Panc1 (cell line): ENCODE data around the gene PELI3.

Experiments
- POLR2AphosphoS5 ChIP-seq: IDR thresholded peaks from 2 replicates; pipeline ENCODE4 v1.6.1; 2012; ENCODE audit warnings: mild to moderate bottlenecking, low read depth, low read length, moderate library complexity
- SIN3A ChIP-seq: IDR thresholded peaks from 2 replicates; pipeline ENCODE4 v1.6.1; 2012; ENCODE audit warnings: low read depth, mild to moderate bottlenecking, low read length, moderate library complexity, borderline replicate concordance; ENCODE audit not compliant: insufficient read depth
- TF ChIP-seq, protein P1 (sequence below): fragments of 450-650 bp; IDR thresholded peaks from 2 replicates; pipeline ENCODE4 v1.5.1; 2017; ENCODE audit warnings: mild to moderate bottlenecking
- TF ChIP-seq, protein P2 (sequence below), 2 experiments: IDR thresholded peaks; 2 replicates each; pipeline ENCODE4 v1.6.1; 2011 to 2012; ENCODE audit warnings: low read depth in 2 of 2, control low read depth in 1 of 2, low read length in 1 of 2, mild to moderate bottlenecking in 1 of 2, moderate library complexity in 1 of 2; ENCODE audit not compliant: insufficient read depth in 1 of 2

GRCh38 chr11:66476841-66477251 lies 10.1 kb downstream of the PELI3 start:
- TF ChIP-seq, protein P1, sequence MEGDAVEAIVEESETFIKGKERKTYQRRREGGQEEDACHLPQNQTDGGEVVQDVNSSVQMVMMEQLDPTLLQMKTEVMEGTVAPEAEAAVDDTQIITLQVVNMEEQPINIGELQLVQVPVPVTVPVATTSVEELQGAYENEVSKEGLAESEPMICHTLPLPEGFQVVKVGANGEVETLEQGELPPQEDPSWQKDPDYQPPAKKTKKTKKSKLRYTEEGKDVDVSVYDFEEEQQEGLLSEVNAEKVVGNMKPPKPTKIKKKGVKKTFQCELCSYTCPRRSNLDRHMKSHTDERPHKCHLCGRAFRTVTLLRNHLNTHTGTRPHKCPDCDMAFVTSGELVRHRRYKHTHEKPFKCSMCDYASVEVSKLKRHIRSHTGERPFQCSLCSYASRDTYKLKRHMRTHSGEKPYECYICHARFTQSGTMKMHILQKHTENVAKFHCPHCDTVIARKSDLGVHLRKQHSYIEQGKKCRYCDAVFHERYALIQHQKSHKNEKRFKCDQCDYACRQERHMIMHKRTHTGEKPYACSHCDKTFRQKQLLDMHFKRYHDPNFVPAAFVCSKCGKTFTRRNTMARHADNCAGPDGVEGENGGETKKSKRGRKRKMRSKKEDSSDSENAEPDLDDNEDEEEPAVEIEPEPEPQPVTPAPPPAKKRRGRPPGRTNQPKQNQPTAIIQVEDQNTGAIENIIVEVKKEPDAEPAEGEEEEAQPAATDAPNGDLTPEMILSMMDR: no peak
- TF ChIP-seq, protein P2, sequence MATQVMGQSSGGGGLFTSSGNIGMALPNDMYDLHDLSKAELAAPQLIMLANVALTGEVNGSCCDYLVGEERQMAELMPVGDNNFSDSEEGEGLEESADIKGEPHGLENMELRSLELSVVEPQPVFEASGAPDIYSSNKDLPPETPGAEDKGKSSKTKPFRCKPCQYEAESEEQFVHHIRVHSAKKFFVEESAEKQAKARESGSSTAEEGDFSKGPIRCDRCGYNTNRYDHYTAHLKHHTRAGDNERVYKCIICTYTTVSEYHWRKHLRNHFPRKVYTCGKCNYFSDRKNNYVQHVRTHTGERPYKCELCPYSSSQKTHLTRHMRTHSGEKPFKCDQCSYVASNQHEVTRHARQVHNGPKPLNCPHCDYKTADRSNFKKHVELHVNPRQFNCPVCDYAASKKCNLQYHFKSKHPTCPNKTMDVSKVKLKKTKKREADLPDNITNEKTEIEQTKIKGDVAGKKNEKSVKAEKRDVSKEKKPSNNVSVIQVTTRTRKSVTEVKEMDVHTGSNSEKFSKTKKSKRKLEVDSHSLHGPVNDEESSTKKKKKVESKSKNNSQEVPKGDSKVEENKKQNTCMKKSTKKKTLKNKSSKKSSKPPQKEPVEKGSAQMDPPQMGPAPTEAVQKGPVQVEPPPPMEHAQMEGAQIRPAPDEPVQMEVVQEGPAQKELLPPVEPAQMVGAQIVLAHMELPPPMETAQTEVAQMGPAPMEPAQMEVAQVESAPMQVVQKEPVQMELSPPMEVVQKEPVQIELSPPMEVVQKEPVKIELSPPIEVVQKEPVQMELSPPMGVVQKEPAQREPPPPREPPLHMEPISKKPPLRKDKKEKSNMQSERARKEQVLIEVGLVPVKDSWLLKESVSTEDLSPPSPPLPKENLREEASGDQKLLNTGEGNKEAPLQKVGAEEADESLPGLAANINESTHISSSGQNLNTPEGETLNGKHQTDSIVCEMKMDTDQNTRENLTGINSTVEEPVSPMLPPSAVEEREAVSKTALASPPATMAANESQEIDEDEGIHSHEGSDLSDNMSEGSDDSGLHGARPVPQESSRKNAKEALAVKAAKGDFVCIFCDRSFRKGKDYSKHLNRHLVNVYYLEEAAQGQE (IDR thresholded peaks at IDR 0.05; ENCODE audit: insufficient read depth in 1 of 2, low read depth in 2 of 2, low read length in 1 of 2): no peak
- no peak for TF ChIP-seq POLR2AphosphoS5
- no peak for TF ChIP-seq SIN3A
